Mesenteric fat pad (tissue), 1 donor: Measurements from ENCODE around the gene POLE4. TPM values are rescaled to one million over a fixed set of nuclear protein-coding genes. Genes with fewer than 3 reads are reported as not detected.

Source experiments
- DNase-seq: peaks from one replicate; pipeline ENCODE4 v3.0.0-alpha.2; 2020; ENCODE audit warnings: low spot score
- total RNA-seq: library from RNA; stranded (reverse); fragmentation: NEBNext Ultra II Directional; extraction: Animal tissue kit (Norgen Biotek cat#: 25700); gene quantifications from one replicate; pipeline ENCODE4 v1.2.1, GENCODE V29; 2021
- donor health status: DM: yes; HTN: yes; CAD: no.

The POLE4 gene
- total RNA-seq, 1 donor from 2014 or later = 66.4 TPM

- DNase-seq = no peak
These were observed 27.7 kb downstream of the POLE4 start for GRCh38 chr2:74985978-74986609.

- DNase-seq = no peak
These were observed 33.5 kb downstream of the POLE4 start for GRCh38 chr2:74991977-74992376.

- DNase-seq = no peak
These were observed 41.0 kb downstream of the POLE4 start for GRCh38 chr2:74999468-74999867.

GRCh38 chr2:75002007-75002406 is 43.6 kb downstream of the POLE4 start:
- DNase-seq = no peak

GRCh38 chr2:75003276-75003675 is 44.8 kb downstream of the POLE4 start:
- no peak for DNase-seq

GRCh38 chr2:75003773-75004172 is 45.3 kb downstream of the POLE4 start:
- no peak for DNase-seq

- DNase-seq = no peak
These were observed 47.6 kb downstream of the POLE4 start for GRCh38 chr2:75006041-75006440.

- no peak for DNase-seq
These were observed 48.6 kb downstream of the POLE4 start for GRCh38 chr2:75007061-75007460.

GRCh38 chr2:75007819-75008218 is 49.4 kb downstream of the POLE4 start:
- no peak for DNase-seq

- DNase-seq = no peak
These were observed 52.1 kb downstream of the POLE4 start for GRCh38 chr2:75010571-75010970.

GRCh38 chr2:75012080-75012479 is 53.6 kb downstream of the POLE4 start:
- no peak for DNase-seq

- DNase-seq = no peak
These were observed 59.7 kb downstream of the POLE4 start for GRCh38 chr2:75018162-75018561.

Other genes starting within 250 kb of the POLE4 start
- 46.2 TPM for gene HK2, start 124.5 kb upstream of the POLE4 start, total RNA-seq
- gene TACR1, start 240.9 kb downstream of the POLE4 start, total RNA-seq = 1.8 TPM